HG02885 (cell line): ENCODE data around the gene DUSP22.

ENCODE experiments used
- ATAC-seq: cut with Tn5 transposase; IDR thresholded peaks from one replicate; pipeline ENCODE4 v1.9.1; 2021; ENCODE audit warnings: mild to moderate bottlenecking; ENCODE audit not compliant: unreplicated experiment, poor library complexity

The DUSP22 gene

GRCh38 chr6:388202-388903 lies 96.1 kb downstream of the DUSP22 start:
- no peak for ATAC-seq

GRCh38 chr6:389143-389542 lies 96.9 kb downstream of the DUSP22 start:
- no peak for ATAC-seq

- peak; percentile 41 for ATAC-seq
Measured at GRCh38 chr6:389622-390021, 97.3 kb downstream of the DUSP22 start.

GRCh38 chr6:390914-391558 lies 98.7 kb downstream of the DUSP22 start:
- peak; percentile 25 for ATAC-seq

GRCh38 chr6:391559-392440 lies 99.5 kb downstream of the DUSP22 start, which contains the start of gene IRF4:
Gene IRF4 (plus strand): TSS chr6:391752. CDS start chr6:393153, 1,401 bp downstream.
- peak; percentile 46 for ATAC-seq

GRCh38 chr6:392441-393390 lies 100.4 kb downstream of the DUSP22 start:
- ATAC-seq: no peak

GRCh38 chr6:393391-394221 lies 101.3 kb downstream of the DUSP22 start:
- ATAC-seq: no peak

- ATAC-seq: no peak
Measured at GRCh38 chr6:394641-395289, 102.5 kb downstream of the DUSP22 start.

- ATAC-seq: no peak
Measured at GRCh38 chr6:395432-396125, 103.3 kb downstream of the DUSP22 start.

- ATAC-seq: no peak
Measured at GRCh38 chr6:396126-396520, 103.8 kb downstream of the DUSP22 start.

GRCh38 chr6:397056-397455 lies 104.8 kb downstream of the DUSP22 start:
- ATAC-seq: no peak

GRCh38 chr6:397604-398003 lies 105.3 kb downstream of the DUSP22 start:
- no peak for ATAC-seq

GRCh38 chr6:398065-398464 lies 105.8 kb downstream of the DUSP22 start:
- no peak for ATAC-seq

- no peak for ATAC-seq
Measured at GRCh38 chr6:398558-399078, 106.3 kb downstream of the DUSP22 start.

GRCh38 chr6:399785-400534 lies 107.7 kb downstream of the DUSP22 start:
- ATAC-seq: peak; percentile 69

- no peak for ATAC-seq
Measured at GRCh38 chr6:400815-401214, 108.5 kb downstream of the DUSP22 start.
